HUDEP-2 (cell line): ENCODE data around the gene CNNM1.
A peak's percentile ranks its signal among the peaks of the same experiment; 100 is the strongest.

Experiments used
- DNase-seq, 76 experiments: peaks; one replicate each; lab custom pipeline; 2025; ENCODE audit not compliant: unreplicated experiment in 76 of 76; lab: John Stamatoyannopoulos, UW

Gene CNNM1

DNA sequence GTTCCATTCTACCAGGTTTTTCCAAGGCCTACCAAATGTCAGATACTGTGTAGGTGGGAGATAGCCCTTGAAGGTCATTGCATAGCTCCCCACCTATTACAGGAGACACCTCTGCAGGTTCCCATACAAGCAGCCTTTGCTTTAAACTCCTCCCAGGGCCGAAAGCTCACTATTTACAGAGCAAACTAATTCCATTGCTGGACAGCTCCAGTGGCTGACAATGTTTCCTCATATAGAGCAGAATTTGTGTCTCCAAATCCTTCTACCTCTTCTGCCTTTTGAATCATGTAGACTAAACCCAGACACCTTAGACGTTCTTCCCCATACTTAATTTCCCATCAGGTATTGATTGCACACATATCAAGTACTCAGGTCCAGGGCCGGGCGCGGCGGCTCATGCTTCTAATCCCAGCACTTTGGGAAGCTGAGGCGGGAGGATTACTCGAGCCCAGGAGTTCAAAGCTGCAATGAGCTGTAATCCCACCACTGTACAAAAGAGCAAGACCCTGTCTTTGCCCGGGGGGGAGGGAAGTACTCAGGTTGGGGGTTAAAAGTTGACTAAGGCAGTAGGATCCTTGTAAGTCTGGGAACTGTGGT lies 2.1 kb downstream of the CNNM1 start:
- DNase-seq, result peak in 4 of 76 experiments; percentile 2 to 12 (median 5)

DNA sequence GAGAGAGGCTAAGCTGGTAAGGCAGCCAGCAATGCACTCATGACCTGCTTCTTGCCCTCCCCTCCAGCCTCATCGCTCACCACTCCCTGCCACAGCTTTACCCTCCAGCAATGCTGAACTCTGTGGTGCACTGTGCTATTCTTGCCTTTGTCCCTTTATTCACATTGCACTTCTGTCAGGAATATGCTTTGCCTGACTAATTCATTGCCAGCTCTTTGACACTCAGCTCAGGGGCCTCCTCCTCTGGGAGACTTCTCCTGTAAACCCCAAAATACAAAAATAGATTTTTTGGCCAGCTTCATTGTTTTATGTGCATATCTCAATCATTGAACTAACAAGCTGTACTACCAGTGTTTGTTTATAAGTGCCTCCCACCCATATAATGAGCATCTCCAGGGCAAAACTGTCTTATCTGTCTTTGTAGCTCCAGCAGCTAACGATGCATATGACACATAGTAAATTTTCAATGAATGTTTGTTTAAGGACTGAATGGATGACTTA lies 8.2 kb downstream of the CNNM1 start:
- DNase-seq, result peak in 2 of 76 experiments; percentile 2 to 4

DNA sequence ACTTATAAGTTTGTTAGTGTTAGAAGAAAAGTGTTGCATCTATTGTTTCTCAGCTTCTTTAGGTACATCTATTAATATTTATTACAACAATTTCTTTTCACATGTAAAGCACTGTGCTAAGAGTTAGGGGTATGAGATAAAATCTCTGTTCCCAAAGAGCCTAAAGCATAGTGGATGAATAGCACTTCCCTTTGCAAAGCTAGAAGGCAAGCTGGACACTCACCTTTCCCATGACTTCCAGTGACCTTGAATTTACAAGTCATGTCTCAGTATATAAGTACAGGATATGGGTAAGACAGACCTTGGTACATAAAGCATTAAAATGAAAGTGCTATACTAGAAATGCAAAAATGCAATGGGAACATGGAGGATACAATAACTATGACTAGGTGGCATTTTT lies 8.7 kb downstream of the CNNM1 start:
- no peak for DNase-seq

DNA sequence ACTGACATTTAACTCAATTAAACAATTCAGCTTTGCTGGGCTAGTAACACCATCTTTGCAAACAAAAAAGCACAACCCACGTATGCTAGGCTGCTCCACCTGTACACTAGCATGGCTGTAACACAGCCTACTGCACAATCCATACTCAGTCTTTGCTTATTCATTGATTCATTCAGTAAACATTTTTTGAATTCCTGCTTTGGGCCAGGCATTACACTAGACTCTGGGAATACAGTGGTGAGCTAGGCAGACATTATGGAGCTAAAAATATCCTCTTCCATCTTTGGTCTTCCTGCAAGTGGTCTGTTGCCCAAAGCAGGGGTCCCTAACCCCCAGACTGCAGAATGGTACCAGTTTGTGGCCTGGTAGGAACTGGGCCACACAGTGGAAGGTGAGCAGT lies 9.9 kb downstream of the CNNM1 start:
- DNase-seq, result no peak

DNA sequence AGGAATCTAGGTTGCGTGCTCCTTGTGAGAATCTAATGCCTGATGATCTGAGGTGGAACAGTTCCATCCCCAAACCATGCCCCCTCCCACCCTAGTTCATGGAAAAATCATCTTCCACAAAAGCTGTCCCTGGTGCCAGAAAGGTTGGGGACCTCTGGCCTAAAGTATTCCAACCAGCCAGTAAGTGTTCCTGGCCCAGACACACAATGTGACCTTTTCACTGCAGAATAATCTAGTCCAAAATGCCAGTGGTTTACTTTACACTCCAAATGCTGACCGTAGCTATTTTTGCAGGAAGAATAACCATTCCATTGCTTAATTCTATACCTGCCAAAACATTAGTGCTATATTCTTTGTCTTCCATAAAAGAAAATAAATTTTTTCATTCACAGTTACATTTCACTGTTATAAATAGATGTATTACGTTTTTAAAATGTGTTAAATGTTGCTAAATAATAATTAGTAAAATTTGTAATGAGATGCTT lies 10.4 kb downstream of the CNNM1 start:
- no peak for DNase-seq

DNA sequence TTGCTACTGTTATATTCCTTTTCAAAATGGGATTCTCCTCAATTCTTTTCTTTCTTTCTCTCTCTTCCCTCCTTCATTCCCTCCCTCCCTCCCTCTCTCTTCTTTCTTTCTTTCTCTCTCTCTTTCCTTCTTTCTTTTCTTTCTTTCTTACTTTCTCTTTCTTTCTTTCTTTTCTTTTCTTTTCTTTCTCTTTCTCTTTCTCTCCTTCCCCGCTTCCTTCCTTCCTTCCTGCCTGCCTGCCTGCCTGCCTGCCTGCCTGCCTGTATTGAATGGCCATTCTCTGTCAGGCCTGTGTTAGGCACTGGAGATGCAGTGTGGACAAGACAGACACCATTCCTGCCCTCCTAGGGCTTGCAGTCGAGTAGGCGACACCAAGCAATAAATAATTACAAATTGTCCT lies 11.5 kb downstream of the CNNM1 start:
- DNase-seq, result no peak

DNA sequence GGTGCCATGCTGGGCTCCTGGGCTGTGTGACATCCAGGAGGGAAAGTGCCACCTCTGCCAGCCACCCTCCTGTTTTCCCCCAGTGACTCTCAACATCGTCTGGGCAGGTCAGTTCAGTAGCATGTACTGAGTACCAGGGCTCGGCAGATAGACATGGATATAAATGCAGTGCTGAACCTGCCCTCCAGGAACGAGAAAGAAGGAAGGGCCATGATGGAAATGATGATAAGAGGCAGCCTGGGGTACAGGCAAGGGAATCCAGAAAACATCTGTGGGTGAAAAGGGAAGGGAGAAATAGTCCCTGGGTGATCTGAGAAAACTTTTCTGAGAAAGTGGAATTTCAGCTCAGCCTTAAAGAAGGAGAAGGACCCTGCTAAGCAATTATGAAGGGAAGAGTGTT lies 12.1 kb downstream of the CNNM1 start:
- no peak for DNase-seq

DNA sequence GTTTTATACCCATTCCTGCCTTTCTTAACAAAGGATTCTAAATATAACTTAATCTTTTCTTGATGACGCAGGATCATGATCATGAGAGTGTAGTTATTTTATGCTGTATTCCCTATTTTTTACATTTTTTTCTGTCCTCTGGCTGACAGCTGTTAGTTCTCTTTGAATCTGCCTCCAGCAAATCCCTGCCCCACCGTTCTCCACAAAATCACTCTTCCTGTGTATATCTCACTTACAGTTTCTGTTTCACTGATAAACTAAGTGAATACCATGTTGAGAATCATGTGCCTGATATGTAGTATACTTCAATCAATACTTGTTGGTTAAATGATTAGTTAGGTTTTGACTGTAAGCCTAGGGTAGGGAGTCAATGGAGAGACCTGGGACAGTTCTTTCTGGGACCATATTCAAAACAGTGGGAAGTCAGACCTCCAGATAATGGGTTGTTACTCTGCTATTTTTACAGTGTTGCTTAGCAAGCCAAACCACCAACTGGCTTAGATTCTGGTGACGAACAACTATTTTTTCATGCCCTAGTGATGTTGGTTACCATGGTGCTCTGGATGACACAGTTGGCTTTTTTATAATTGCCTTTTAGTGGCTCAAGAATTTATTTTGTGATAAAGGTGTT lies 12.8 kb downstream of the CNNM1 start:
- DNase-seq, result no peak

DNA sequence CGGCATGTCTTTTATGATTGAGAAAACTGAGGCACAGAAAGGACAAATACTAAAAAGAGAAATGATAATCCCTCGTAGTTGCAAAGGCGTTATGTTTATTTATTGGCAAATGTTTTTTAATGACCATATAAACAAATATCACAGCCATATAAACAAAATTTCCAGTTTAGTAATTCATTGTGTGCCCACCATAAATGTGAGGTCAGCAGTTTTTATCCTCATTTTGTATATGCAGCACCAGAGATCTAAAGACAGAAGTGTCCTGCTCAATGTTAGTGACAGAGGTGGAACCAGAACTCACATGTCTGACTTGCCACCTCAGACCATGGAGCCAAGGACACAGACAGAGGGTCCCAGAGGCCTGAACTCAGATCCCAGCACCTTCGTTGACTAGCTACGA lies 14.1 kb downstream of the CNNM1 start:
- no peak for DNase-seq

DNA sequence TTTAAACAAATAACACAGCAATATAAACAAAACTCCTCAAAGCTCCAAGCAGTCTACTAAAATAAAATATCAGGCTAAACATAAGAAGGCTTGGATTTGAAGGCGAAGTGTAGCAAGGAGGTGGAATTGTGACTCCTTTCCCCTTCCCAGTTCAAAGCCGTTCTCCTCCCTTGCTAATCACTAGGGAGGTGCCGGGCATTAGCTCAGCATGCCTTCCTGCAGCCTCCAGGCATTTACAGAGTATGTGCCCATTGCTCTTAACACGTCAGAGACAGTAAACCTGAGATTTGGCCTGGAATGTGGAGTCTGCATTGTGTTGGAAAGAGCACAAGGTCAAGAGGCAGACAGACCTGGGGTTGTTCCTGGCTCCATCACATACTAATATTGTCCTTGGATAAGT lies 15.6 kb downstream of the CNNM1 start:
- DNase-seq, result no peak

DNA sequence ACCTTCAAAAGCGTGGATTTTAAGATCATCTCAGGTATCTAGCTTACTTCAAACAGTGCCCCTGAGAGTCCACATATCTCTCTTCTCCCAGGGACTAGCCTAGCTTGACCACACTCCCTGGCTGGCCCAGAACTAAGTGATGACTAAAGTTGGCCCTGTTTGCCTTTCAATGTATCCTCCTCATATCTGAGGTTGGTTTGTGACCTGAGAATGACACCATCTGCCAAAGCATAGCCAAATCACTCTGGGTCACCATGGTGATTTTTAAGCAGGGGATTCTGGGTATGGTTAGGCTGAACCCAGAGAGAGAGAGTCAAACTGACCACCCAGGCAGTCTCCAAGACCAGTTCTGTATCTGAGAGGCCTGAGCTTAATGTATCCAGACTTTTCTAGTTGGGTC lies 16.2 kb downstream of the CNNM1 start:
- peak in 1 of 76 experiments; percentile 6 for DNase-seq

DNA sequence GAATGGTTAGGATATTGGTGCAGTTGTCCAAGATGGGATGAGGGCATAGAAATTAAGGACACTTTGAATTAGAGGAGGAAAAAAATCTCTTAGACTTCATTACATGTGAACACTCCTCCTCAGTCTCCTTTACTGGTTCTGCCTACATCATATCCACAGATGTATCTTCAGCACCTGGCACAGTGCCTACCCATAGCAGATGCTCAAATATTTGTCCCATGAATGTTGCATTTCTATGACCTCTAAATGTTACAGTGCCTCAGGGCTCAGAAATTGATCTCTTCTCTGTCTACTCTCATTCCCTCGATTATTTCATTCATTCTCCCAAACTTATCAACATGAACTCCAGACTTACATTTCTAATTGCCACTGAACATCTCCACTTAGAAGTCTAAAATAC lies 17.1 kb downstream of the CNNM1 start:
- DNase-seq, result no peak

DNA sequence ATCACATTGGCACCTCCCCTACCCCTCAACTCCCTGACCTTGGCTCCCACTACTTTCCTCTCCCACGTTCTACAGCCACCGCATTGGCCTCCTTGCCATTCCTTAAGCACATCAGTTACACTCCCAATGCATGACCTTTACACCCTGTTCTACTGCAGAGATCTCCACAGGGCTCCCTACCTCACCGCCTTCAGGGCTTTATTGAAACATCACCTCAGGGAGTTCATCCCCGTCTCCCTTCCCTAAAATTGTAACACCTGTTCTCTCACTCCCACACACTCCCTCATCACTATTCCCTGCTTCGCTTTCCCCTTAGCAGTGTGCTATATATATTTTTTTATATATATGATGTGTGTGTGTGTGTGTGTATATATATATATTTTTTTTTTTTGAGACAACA lies 18.5 kb downstream of the CNNM1 start:
- DNase-seq, result no peak

DNA sequence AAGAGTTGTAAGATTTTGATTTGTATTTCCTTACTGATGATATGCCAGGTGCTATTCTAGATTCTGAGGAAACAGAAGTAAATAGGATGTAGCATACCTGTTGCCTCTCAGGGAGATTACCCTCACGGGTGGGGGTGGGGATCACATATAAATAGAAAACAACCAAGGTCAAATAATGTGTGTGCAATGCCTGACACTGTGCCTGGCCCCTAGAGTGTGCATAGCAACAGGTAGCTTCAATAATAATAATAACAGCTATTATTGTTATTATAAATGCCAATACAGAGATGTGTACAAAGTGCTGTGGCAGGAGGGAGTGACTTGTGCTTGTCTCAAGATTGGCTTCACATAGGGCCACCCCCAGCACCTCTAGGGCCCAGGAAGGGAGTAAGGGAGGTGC lies 24.0 kb downstream of the CNNM1 start:
- DNase-seq, result no peak

DNA sequence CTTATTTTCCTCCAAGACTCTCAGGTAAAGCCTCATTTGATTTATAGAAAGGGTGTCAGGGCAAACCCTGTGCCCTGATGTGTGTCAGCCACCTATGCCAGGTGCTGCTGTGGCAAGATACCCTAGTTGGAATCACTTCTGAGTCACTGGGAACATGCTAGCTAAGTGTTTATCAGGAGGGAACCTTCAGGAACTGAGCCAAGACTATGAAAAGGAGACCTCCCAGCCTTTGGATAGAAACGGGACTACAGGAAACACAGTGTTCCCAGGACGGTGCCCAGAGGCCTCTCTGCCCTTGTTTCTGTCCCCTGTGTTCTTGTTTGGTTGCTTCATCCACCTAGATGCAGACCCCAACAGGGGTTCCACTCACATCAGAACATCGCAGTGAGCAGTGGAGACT lies 28.5 kb downstream of the CNNM1 start:
- DNase-seq, result no peak

DNA sequence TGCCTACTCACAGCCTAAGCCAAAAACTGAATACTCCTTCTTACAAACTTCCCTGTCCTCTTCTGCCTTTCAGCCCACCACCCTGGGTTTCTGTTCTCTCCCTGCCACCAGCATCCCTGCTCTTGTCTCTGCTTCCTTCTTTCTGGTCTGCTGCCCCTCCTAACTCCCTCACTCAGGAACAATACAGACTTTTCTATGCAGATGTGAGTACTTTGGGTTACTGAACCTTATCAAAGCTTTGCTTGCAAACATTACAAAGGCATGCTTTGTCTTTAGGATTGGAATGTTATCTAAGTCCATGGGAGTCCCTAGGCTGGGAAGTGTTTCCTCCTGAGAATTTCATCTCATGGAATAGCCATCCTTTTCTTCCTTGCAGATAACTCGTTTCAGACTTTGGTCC lies 28.9 kb downstream of the CNNM1 start:
- DNase-seq, result no peak

DNA sequence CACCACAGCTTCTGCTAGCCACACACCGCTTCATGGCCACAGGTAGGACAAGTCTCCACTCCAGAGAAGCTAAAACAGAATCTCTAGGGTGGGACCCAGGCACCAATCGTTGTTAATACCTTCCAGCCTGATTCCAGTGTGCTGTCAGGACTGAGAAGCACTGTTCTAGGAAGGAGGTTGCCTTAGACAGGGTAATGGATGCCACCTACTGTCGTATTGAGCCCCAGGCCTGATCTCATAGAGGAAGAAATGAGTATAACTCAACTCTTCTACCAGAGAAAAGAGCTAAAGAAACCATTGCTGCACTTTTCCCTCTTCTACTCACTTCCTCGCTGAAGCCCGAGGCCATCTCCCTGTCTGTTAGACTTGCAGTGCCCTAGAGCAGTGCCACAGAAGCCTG lies 31.8 kb downstream of the CNNM1 start:
- DNase-seq, result no peak

DNA sequence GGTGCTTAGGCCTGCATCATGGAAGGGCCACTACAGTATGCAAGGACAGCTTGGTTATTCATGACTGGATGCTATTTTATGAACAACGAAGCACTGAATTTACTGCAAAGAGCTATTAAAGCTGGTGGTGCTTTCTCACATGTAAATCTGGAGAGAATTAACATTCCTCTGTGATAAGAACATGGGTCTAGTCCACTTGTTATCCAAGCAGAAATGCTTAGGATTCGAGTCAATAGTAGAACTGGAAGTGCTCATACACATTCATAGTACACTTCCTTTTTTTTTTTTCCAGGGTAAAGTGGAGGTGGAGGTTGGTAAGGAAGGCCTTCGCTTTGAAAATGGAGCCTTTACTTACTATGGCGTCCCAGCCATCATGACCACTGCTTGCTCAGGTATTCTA lies 35.0 kb downstream of the CNNM1 start:
- no peak for DNase-seq

DNA sequence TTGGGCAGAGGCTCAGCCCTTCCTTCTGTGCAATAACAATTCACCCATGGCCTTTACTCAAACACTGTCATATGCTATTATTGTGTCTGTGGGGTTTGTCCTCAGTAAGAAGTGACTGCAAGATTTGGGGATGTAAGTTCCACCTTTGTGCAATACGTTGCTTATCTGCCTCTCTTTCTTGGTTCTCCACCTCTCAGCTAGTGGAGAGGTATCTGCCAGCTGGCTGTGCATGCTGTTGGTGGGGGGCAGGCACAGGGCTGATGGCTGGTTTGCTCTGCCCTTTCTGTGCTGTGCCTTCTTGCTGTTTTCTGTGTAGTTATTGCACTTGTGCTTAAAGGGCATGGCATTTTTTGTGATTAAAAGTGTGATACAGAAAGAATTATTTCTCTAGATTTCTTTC lies 36.2 kb downstream of the CNNM1 start:
- DNase-seq, result no peak

DNA sequence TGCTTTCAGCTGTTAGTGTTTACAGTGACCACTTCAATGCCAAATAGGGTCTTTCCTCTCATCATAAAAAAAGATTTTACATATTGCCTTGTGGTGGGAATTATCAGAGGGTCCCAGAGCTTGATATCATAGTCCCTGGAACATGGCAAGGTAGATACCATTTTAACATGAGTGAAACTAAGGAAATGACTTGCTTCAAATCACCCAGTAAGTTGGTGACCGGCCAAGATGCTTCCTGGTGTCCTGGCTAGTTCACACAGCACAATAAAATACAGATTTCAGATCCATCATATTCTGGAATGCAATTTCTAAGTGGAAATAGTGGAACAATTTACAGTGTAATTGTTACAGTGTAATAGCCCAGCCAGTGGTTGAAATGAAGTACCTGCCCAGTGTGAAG lies 36.6 kb downstream of the CNNM1 start:
- no peak for DNase-seq

DNA sequence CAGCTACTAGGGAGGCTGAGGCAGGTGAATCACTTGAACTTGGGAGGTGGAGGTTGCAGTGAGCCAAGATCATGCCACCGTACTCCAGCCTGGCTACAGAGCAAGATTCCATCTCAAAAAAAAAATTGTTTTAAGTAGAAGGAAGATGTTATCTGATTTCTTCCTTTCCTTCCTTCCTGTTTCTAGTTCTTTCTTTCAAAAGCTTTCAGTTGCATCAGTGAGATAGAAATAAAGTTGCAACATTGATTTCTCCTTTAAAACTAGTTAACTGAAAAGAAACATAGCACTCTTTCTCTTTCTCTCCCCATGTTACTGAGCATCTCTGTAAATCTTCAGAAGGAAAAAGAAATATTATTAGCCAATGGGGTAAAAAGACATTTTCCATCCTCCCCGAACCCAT lies 37.5 kb downstream of the CNNM1 start:
- no peak for DNase-seq

DNA sequence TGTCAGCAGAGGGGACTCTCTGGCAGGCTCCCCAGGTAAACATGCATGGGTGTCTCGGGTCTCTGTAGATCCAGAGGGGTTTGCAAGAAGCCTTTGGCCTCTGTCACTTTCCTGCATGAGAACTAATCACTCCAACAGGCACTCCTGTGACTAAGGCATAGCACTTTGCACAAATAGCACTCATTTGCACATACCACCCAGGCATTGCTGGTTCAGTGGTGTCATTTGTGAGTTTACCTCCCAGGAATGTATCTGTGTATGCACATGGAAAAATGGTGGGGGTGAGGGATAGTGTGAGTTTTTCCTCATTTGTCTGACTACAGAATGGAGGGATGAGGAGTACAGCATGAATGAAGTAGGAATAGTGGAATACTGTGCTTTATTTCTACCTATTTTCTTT lies 39.5 kb downstream of the CNNM1 start:
- DNase-seq, result no peak

DNA sequence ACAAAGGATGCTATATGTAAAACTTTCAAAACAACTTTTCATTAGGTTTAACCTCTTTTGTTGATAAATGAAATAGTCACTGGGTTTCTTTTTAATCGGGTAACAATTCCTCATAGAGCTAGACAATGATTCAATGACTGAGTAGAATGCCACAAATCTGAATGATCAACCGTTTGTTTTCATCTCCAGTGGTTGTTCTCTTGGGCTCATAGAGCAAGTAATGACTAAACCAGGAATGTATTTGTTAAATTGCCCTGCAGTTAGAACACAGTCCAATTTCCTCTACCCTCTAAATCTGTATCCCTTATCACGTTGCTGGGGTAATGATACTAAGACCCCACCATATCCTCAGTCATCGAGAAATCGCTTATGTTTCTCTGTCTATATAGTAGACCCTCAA lies 40.0 kb downstream of the CNNM1 start:
- no peak for DNase-seq
